ENCODE data around the gene EPGN. TPM values are rescaled to one million over a fixed set of nuclear protein-coding genes. Genes with fewer than 3 reads are reported as not detected.

Gene EPGN
- polyA plus RNA-seq, 1 donor from 2014 or later: not detected

- Histone ChIP-seq H3K27ac (ENCODE audit: low read length) (no peak overlapping the region), H3F3A (ENCODE audit: insufficient read depth, low read length, poor library complexity, severe bottlenecking) (no peaks in the 10 kb centered on the region), H3K79me2 (replicated peaks; ENCODE audit: insufficient read depth, low read length) (no peaks in the 10 kb centered on the region), H3K9ac (ENCODE audit: low read length) (no peak overlapping the region), H3K4me2 (ENCODE audit: low read length) (no peak overlapping the region), H4K20me1 (ENCODE audit: insufficient read depth) (no peaks in the 10 kb centered on the region), H3K36me3 (ENCODE audit: insufficient read depth, low read length) (no peaks in the 10 kb centered on the region), H3K27me3 (ENCODE audit: insufficient read depth, low read depth, low read length) (no peaks in the 10 kb centered on the region), H3K9me3 (ENCODE audit: low read length) (no peaks in the 10 kb centered on the region), H3K9me2 (ENCODE audit: insufficient read depth, low read length) (no peaks in the 10 kb centered on the region), H3K4me3 (ENCODE audit: low read length) (no peak overlapping the region), H2AFZ (ENCODE audit: low read depth, low read length) (no peak overlapping the region)
- no peak for TF ChIP-seq REST (IDR thresholded peaks at IDR 0.05; ENCODE audit: borderline replicate concordance)
- no peak for TF ChIP-seq EP300 (conservative IDR thresholded peaks at IDR 0.05; ENCODE audit: poor library complexity, severe bottlenecking)
- TF ChIP-seq MXI1 (conservative IDR thresholded peaks at IDR 0.05; ENCODE audit: poor library complexity, severe bottlenecking): no peak
- no peak for TF ChIP-seq POLR2AphosphoS5 (IDR thresholded peaks at IDR 0.05)
- no peak for TF ChIP-seq CTCF (IDR thresholded peaks at IDR 0.05; ENCODE audit: poor library complexity, severe bottlenecking)
- TF ChIP-seq TAF1 (IDR thresholded peaks at IDR 0.05; ENCODE audit: low read depth): no peak
- no peak for TF ChIP-seq EZH2 (IDR thresholded peaks at IDR 0.05; ENCODE audit: borderline replicate concordance, insufficient read depth, low read length, poor library complexity, severe bottlenecking)
- TF ChIP-seq RAD21 (conservative IDR thresholded peaks at IDR 0.05): no peak
- TF ChIP-seq SMC3 (conservative IDR thresholded peaks at IDR 0.05; ENCODE audit: poor library complexity): no peak
Measured at GRCh38 chr4:74353858-74354257, 45.6 kb downstream of the EPGN start.

GRCh38 chr4:74357965-74358364 is 49.7 kb downstream of the EPGN start:
- TF ChIP-seq POLR2AphosphoS5 (IDR thresholded peaks at IDR 0.05): no peak
- TF ChIP-seq TAF1 (IDR thresholded peaks at IDR 0.05; ENCODE audit: low read depth): no peak
- no peak for TF ChIP-seq REST (IDR thresholded peaks at IDR 0.05; ENCODE audit: borderline replicate concordance)
- TF ChIP-seq RAD21 (conservative IDR thresholded peaks at IDR 0.05): no peak
- no peak for TF ChIP-seq EP300 (conservative IDR thresholded peaks at IDR 0.05; ENCODE audit: poor library complexity, severe bottlenecking)
- TF ChIP-seq CTCF (IDR thresholded peaks at IDR 0.05; ENCODE audit: poor library complexity, severe bottlenecking): no peak
- TF ChIP-seq MXI1 (conservative IDR thresholded peaks at IDR 0.05; ENCODE audit: poor library complexity, severe bottlenecking): no peak
- TF ChIP-seq EZH2 (IDR thresholded peaks at IDR 0.05; ENCODE audit: borderline replicate concordance, insufficient read depth, low read length, poor library complexity, severe bottlenecking): no peak
- no peak for TF ChIP-seq SMC3 (conservative IDR thresholded peaks at IDR 0.05; ENCODE audit: poor library complexity)
- no peaks in the 10 kb centered on the region for H3K36me3 ChIP-seq (ENCODE audit: insufficient read depth, low read length)

More at GRCh38 chr4:74357965-74358364, 49.7 kb downstream of the EPGN start:
- no peaks in the 10 kb centered on the region for H4K20me1 ChIP-seq (ENCODE audit: insufficient read depth)
- no peaks in the 10 kb centered on the region for H3K9me3 ChIP-seq (ENCODE audit: low read length)
- no peaks in the 10 kb centered on the region for H3K9me2 ChIP-seq (ENCODE audit: insufficient read depth, low read length)
- H3F3A ChIP-seq (ENCODE audit: insufficient read depth, low read length, poor library complexity, severe bottlenecking): no peaks in the 10 kb centered on the region
- no peak overlapping the region for H2AFZ ChIP-seq (ENCODE audit: low read depth, low read length)
- no peak overlapping the region for H3K27ac ChIP-seq (ENCODE audit: low read length)
- H3K9ac ChIP-seq (ENCODE audit: low read length): no peak overlapping the region
- H3K4me3 ChIP-seq (ENCODE audit: low read length): no peak overlapping the region
- H3K4me2 ChIP-seq (ENCODE audit: low read length): no peak overlapping the region
- no peaks in the 10 kb centered on the region for H3K79me2 ChIP-seq (replicated peaks; ENCODE audit: insufficient read depth, low read length)
- no peaks in the 10 kb centered on the region for H3K27me3 ChIP-seq (ENCODE audit: insufficient read depth, low read depth, low read length)

Measured in neural cell (in vitro differentiated cells).